Immature natural killer cell (primary cell): Measurements from ENCODE around the gene AQP3. TPM values are rescaled to one million over a fixed set of nuclear protein-coding genes. Genes with fewer than 3 reads are reported as not detected.
"Not testable (repeated sequence)": the region's sequence is repeated elsewhere in the genome, so short reads cannot be mapped to it uniquely, and the experiment has no call there.

Experiments used
- DNase-seq, 3 donors: peaks; one replicate each; pipeline ENCODE4 v3.0.0; 2022; ENCODE audit warnings: mixed read lengths in 1 of 3
- H3K27ac Mint-ChIP-seq, 6 donors: one replicate each; pipeline ENCODE4 v1.8.0; 2020; ENCODE audit warnings: mixed read lengths in 6 of 6, mild to moderate bottlenecking in 5 of 6, inconsistent platforms in 4 of 6, moderate library complexity in 3 of 6
- H3K27me3 Mint-ChIP-seq, 3 donors: one replicate each; pipeline ENCODE4 v1.8.0; 2020 to 2021; ENCODE audit warnings: low read depth in 3 of 3, mild to moderate bottlenecking in 3 of 3, mixed read lengths in 3 of 3, moderate library complexity in 3 of 3, inconsistent platforms in 1 of 3
- H3K36me3 Mint-ChIP-seq, 3 donors: one replicate each; pipeline ENCODE4 v1.8.0; 2020; ENCODE audit warnings: mixed read lengths in 3 of 3, inconsistent platforms in 2 of 3, mild to moderate bottlenecking in 2 of 3
- H3K4me1 Mint-ChIP-seq, 2 donors: one replicate each; pipeline ENCODE4 v1.8.0; 2020; ENCODE audit warnings: inconsistent platforms in 2 of 2, mild to moderate bottlenecking in 2 of 2, mixed read lengths in 2 of 2, moderate library complexity in 1 of 2
- H3K4me3 Mint-ChIP-seq, 5 donors: one replicate each; pipeline ENCODE4 v1.8.0; 2020; ENCODE audit warnings: mild to moderate bottlenecking in 5 of 5, mixed read lengths in 5 of 5, inconsistent platforms in 3 of 5, moderate library complexity in 3 of 5
- H3K9me3 Mint-ChIP-seq, 6 donors: one replicate each; pipeline ENCODE4 v1.8.0; 2020; ENCODE audit warnings: mild to moderate bottlenecking in 6 of 6, mixed read lengths in 6 of 6, inconsistent platforms in 4 of 6, moderate library complexity in 3 of 6
- polyA plus RNA-seq, 3 donors: library from polyadenylated mRNA; unstranded; fragments of 300-500 nt; fragmentation: Illumina TruSeq; gene quantifications; one replicate each; pipeline ENCODE4 v1.2.3, GENCODE V29; 2021

AQP3 gene
- polyA plus RNA-seq, 3 donors from 2014 or later, result 5.2 to 7.9 (median 5.4) TPM

DNA sequence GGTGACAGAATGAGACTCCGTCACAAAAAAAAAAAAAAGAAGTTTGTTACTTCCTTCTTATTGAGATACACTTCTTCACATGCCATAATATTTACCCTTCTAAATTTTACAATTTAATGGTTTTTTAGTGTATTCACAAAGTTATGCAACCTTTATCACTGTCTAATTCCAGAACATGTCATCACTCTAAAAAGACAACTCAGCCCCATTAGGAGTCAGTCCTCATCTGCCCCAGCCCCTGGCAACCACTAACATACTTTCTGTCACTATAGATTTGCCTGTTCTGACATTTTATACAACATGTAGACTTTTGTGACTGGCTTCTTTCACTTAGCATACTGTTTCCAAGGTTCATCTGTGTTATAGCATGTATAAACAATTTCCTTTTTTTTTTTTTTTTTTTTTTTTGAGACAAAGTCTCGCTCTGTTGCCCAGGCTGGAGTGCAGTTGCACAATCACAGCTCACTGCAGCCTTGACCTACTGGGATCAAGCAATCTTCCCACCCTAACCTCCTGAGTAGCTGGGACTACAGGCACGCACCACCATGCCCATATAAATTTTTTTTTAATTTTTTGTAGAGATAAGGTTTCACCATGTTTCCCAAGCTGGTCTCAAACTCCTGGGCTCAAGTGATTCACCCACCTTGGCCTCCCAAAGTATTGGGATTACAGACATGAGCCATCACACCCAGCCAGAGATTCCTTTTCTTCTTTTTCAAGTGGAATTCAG, 18.0 kb downstream of the AQP3 start:
- Mint-ChIP-seq H3K9me3 (no peaks in the 10 kb centered on the region), H3K4me3 (no peak overlapping the region), H3K36me3 (no peaks in the 10 kb centered on the region), H3K4me1 (peaks cover 2 to 9% of the 10 kb centered on the region in 2 donors), H3K27me3 (peaks cover 3 to 4% (median 4%) of the 10 kb centered on the region in 3 donors), H3K27ac (no peak overlapping the region)
- DNase-seq, result no peak

- peak; percentile 23 to 52 (median 44) for DNase-seq
- no peaks in the 10 kb centered on the region for H3K36me3 Mint-ChIP-seq
- H3K27me3 Mint-ChIP-seq, result peaks cover 0 to 4% (median 3%) of the 10 kb centered on the region in 3 donors
- H3K9me3 Mint-ChIP-seq, result no peaks in the 10 kb centered on the region
- peak overlapping the region in 1 of 5 donors; percentile 15 for H3K4me3 Mint-ChIP-seq
- peak overlapping the region in 5 of 6 donors; percentile 26 to 78 (median 69) for H3K27ac Mint-ChIP-seq
- peaks cover 2 to 9% of the 10 kb centered on the region in 2 donors for H3K4me1 Mint-ChIP-seq
Observed at GRCh38 chr9:33426843-33427293, 20.5 kb downstream of the AQP3 start.

- H3K4me1 Mint-ChIP-seq, result peaks cover 2 to 9% of the 10 kb centered on the region in 2 donors
- no peak for DNase-seq
- H3K27me3 Mint-ChIP-seq, result peaks cover 0 to 6% (median 3%) of the 10 kb centered on the region in 3 donors
- no peak overlapping the region for H3K4me3 Mint-ChIP-seq
- H3K9me3 Mint-ChIP-seq, result no peaks in the 10 kb centered on the region
- H3K36me3 Mint-ChIP-seq, result no peaks in the 10 kb centered on the region
- no peak overlapping the region for H3K27ac Mint-ChIP-seq
Observed at GRCh38 chr9:33425128-33425533, 22.3 kb downstream of the AQP3 start.

DNA sequence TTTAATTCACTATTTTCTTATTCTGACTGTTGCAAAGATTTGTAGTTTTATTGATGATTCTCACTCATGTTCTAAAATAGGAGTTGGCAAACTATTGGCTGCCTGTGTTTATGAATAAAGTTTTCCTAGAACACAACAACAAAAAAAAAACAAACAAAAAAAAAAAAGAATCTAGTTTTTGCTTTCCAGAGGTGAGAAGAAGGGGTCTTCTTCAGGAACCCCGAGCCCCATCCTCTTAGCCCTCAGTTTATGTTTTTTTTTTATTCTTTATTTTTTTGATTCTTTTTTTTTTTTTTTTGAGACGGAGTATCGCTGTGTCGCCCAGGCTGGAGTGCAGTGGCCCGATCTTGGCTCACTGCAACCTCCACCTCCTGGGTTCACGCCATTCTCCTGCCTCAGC, 22.9 kb downstream of the AQP3 start:
- H3K4me1 Mint-ChIP-seq, DNase-seq, H3K27ac Mint-ChIP-seq, H3K9me3 Mint-ChIP-seq, H3K27me3 Mint-ChIP-seq, H3K36me3 Mint-ChIP-seq, H3K4me3 Mint-ChIP-seq: not testable (repeated sequence)

- not testable (repeated sequence) for H3K36me3 Mint-ChIP-seq, H3K4me1 Mint-ChIP-seq, H3K27me3 Mint-ChIP-seq, H3K9me3 Mint-ChIP-seq, H3K27ac Mint-ChIP-seq, DNase-seq, H3K4me3 Mint-ChIP-seq
Observed at GRCh38 chr9:33424043-33424442, 23.4 kb downstream of the AQP3 start.

- Mint-ChIP-seq H3K4me1 (peaks cover 5 to 19% of the 10 kb centered on the region in 2 donors), H3K9me3 (no peaks in the 10 kb centered on the region), H3K27me3 (peaks cover 0 to 13% (median 0%) of the 10 kb centered on the region in 3 donors), H3K36me3 (no peaks in the 10 kb centered on the region), H3K27ac (no peak overlapping the region), H3K4me3 (no peak overlapping the region)
- DNase-seq, result no peak
Observed at GRCh38 chr9:33419708-33420303, 27.6 kb downstream of the AQP3 start.

DNA sequence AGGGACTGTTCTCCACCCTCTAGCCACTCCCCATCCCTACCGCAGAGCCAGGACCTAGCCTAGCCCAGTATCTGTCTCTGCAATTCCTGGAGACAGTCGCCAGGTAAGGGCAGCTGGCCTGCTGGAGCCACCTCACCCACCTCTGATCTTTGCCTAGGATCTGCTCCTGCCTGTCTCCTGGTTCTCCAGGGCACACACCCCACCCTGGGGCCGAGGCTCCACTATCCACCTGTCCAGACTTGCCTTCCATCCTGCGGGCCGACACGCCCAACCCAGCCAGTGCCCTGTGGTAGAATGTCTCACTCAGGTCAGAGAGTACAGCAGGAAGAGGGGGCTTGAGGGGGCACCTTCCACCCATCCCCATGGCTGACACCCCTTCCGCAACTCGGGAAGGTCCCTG, 29.3 kb downstream of the AQP3 start:
- Mint-ChIP-seq H3K27ac (peak overlapping the region in 1 of 6 donors; percentile 53), H3K27me3 (peaks cover 0 to 13% (median 0%) of the 10 kb centered on the region in 3 donors), H3K9me3 (no peaks in the 10 kb centered on the region), H3K4me1 (peaks cover 5 to 19% of the 10 kb centered on the region in 2 donors), H3K36me3 (no peaks in the 10 kb centered on the region), H3K4me3 (no peak overlapping the region)
- DNase-seq, result no peak

GRCh38 chr9:33416996-33417395, 30.4 kb downstream of the AQP3 start:
- Mint-ChIP-seq H3K36me3 (no peaks in the 10 kb centered on the region), H3K27me3 (peaks cover 0 to 13% (median 0%) of the 10 kb centered on the region in 3 donors), H3K4me1 (peaks cover 5 to 19% of the 10 kb centered on the region in 2 donors), H3K27ac (peak overlapping the region in 1 of 6 donors; percentile 55), H3K4me3 (no peak overlapping the region), H3K9me3 (no peaks in the 10 kb centered on the region)
- no peak for DNase-seq

DNA sequence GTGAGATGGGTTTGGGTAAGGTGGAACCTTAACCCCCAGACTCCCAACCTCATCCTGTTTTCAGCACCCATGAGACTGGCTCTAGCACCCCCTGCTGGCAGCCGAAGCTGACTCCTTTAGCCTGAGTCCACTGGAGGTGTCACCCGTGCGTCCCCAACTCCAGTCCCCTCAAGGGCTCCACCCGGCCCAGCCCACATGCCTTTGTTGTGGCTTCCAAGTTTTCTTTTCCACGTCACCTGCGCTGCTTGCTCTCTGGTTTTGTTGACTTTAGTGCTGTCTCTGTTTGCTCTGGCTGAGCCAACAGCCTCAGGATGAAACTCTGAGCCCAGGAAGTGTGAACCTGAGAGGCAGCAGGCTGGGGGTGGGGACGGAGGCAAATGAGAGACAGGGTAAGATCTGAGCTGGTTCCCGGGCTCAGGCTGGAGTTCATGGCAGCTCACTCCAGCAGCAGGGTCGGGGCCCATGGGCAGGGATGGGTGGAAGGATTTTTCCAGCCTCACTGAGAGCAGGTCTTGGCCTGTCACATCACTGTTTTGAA, 31.8 kb downstream of the AQP3 start:
- Mint-ChIP-seq H3K4me1 (peaks cover 5 to 19% of the 10 kb centered on the region in 2 donors), H3K9me3 (no peaks in the 10 kb centered on the region), H3K27me3 (peaks cover 1 to 12% (median 2%) of the 10 kb centered on the region in 3 donors), H3K36me3 (no peaks in the 10 kb centered on the region), H3K4me3 (no peak overlapping the region), H3K27ac (peak overlapping the region in 1 of 6 donors; percentile 49)
- peak; percentile 36 to 47 (median 45) for DNase-seq

- no peaks in the 10 kb centered on the region for H3K9me3 Mint-ChIP-seq
- DNase-seq, result no peak
- peaks cover 5 to 19% of the 10 kb centered on the region in 2 donors for H3K4me1 Mint-ChIP-seq
- H3K36me3 Mint-ChIP-seq, result no peaks in the 10 kb centered on the region
- H3K4me3 Mint-ChIP-seq, result no peak overlapping the region
- peak overlapping the region in 1 of 6 donors; percentile 49 for H3K27ac Mint-ChIP-seq
- H3K27me3 Mint-ChIP-seq, result peaks cover 1 to 14% (median 2%) of the 10 kb centered on the region in 3 donors
Observed at GRCh38 chr9:33414889-33415500, 32.4 kb downstream of the AQP3 start.

- peaks cover 1 to 14% (median 2%) of the 10 kb centered on the region in 3 donors for H3K27me3 Mint-ChIP-seq
- DNase-seq, result no peak
- no peaks in the 10 kb centered on the region for H3K36me3 Mint-ChIP-seq
- H3K4me3 Mint-ChIP-seq, result no peak overlapping the region
- no peaks in the 10 kb centered on the region for H3K9me3 Mint-ChIP-seq
- H3K27ac Mint-ChIP-seq, result no peak overlapping the region
- peaks cover 5 to 19% of the 10 kb centered on the region in 2 donors for H3K4me1 Mint-ChIP-seq
Observed at GRCh38 chr9:33414268-33414667, 33.1 kb downstream of the AQP3 start.

GRCh38 chr9:33408087-33408486, 39.3 kb downstream of the AQP3 start:
- H3K4me1 Mint-ChIP-seq, result no peaks in the 10 kb centered on the region
- no peak overlapping the region for H3K27ac Mint-ChIP-seq
- no peaks in the 10 kb centered on the region for H3K9me3 Mint-ChIP-seq
- no peak for DNase-seq
- H3K27me3 Mint-ChIP-seq, result peaks cover 2 to 7% (median 3%) of the 10 kb centered on the region in 3 donors
- H3K4me3 Mint-ChIP-seq, result no peak overlapping the region
- H3K36me3 Mint-ChIP-seq, result no peaks in the 10 kb centered on the region

GRCh38 chr9:33407061-33407460, 40.3 kb downstream of the AQP3 start:
- H3K27ac Mint-ChIP-seq, result no peak overlapping the region
- no peaks in the 10 kb centered on the region for H3K9me3 Mint-ChIP-seq
- no peak overlapping the region for H3K4me3 Mint-ChIP-seq
- H3K36me3 Mint-ChIP-seq, result no peaks in the 10 kb centered on the region
- peaks cover 2 to 7% (median 3%) of the 10 kb centered on the region in 3 donors for H3K27me3 Mint-ChIP-seq
- H3K4me1 Mint-ChIP-seq, result no peaks in the 10 kb centered on the region
- no peak for DNase-seq
